Stimulated activated CD8-positive, alpha-beta memory T cell treated with anti-CD3 and anti-CD28 coated beads, Interleukin-4, amount 100 ng/mL, for 4 hours (primary cell): ENCODE data around the gene GSDME.

Source experiments
- DNase-seq, 2 donors: peaks; one replicate each; pipeline ENCODE4 v3.0.0-alpha.2; 2020; ENCODE audit warnings: low read depth in 2 of 2, low spot score in 1 of 2

GSDME gene

GRCh38 chr7:24773646-24774045 is 16.4 kb upstream of the GSDME start:
- DNase-seq, result no peak

- no peak for DNase-seq
These were observed 12.6 kb upstream of the GSDME start for GRCh38 chr7:24769851-24770250.

GRCh38 chr7:24769014-24769830 is 12.0 kb upstream of the GSDME start:
- no peak for DNase-seq

- DNase-seq, result no peak
These were observed 10.8 kb upstream of the GSDME start for GRCh38 chr7:24767878-24768569.

- no peak for DNase-seq
These were observed 7.9 kb upstream of the GSDME start for GRCh38 chr7:24764972-24765744.

GRCh38 chr7:24764011-24764410 is 6.7 kb upstream of the GSDME start:
- no peak for DNase-seq

- no peak for DNase-seq
These were observed 6.1 kb upstream of the GSDME start for GRCh38 chr7:24763303-24763901.

GRCh38 chr7:24762771-24763170 is 5.5 kb upstream of the GSDME start:
- DNase-seq, result no peak

GRCh38 chr7:24760968-24761367 is 3.7 kb upstream of the GSDME start:
- DNase-seq, result no peak

- DNase-seq, result no peak
These were observed 515 bp downstream of the GSDME start for GRCh38 chr7:24756545-24757352.

GRCh38 chr7:24755541-24756407 is 1.5 kb downstream of the GSDME start:
- no peak for DNase-seq

GRCh38 chr7:24754906-24755506 is 2.3 kb downstream of the GSDME start:
- DNase-seq, result no peak

GRCh38 chr7:24752073-24752800 is 5.0 kb downstream of the GSDME start:
- DNase-seq, result no peak

- DNase-seq, result no peak
These were observed 5.8 kb downstream of the GSDME start for GRCh38 chr7:24751484-24751883.

GRCh38 chr7:24750441-24751055 is 6.7 kb downstream of the GSDME start:
- no peak for DNase-seq

GRCh38 chr7:24748521-24748920 is 8.7 kb downstream of the GSDME start:
- no peak for DNase-seq

GRCh38 chr7:24745355-24745754 is 11.9 kb downstream of the GSDME start:
- DNase-seq, result no peak

- no peak for DNase-seq
These were observed 13.8 kb downstream of the GSDME start for GRCh38 chr7:24743471-24743870.
